K562 (cell line): ENCODE measurements around the gene ATP9B. TPM values are rescaled to one million over a fixed set of nuclear protein-coding genes. Genes with fewer than 3 reads are reported as not detected.

Experiments used
- ATAC-seq: fragments of 200-7000 bp; cut with Tn5 transposase; 3 replicates; pipeline ENCODE4 v1.9.1; 2020; ENCODE audit warnings: moderate library complexity
- BruUV-seq: library from RNA; stranded (reverse); fragments of 400-500 nt; replicated peaks from 2 replicates; lab custom pipeline; 2021; lab: Mats Ljungman, UMichigan
- CTCF ChIA-PET: fragments of 300-600 bp; formaldehyde crosslinking; extraction: SDS; loops from one replicate; lab custom pipeline; 2021; ENCODE audit warnings: low intra/inter-chr PET ratio; lab: Yijun Ruan, JAX
- POLR2A ChIA-PET: fragments of 300-600, 350-650 bp; sonication (Branson Sonifier 250); formaldehyde crosslinking; extraction: SDS; loops from one replicate; lab custom pipeline; 2021; ENCODE audit warnings: antibody characterized with exemption, inconsistent platforms; lab: Yijun Ruan, JAX
- DNase-seq, 4 experiments: peaks; one replicate each; pipeline versions ENCODE4 v3.0.0 to v3.0.0-alpha.2; 2011 to 2018; ENCODE audit warnings: low spot score in 3 of 4, mixed read lengths in 3 of 4; ENCODE audit errors: extremely low read depth in 1 of 4
- FAIRE-seq: peaks from 2 replicates; lab custom pipeline; 2011; peaks lifted over from hg19 to GRCh38; lab: Jason Lieb, UNC
- H2AFZ ChIP-seq: 2 replicates; pipeline ENCODE4 v1.6.0; 2011; ENCODE audit warnings: low read depth, low read length, control low read depth, inconsistent platforms
- H3K27ac ChIP-seq: fragments of 200-600 bp; 3 replicates; pipeline ENCODE4 v1.8.0; 2011; ENCODE audit warnings: low read depth, mild to moderate bottlenecking, control low read depth, inconsistent platforms, low read length, moderate library complexity, mixed read lengths; ENCODE audit errors: extremely low read depth
- H3K27me3 ChIP-seq, 2 experiments: fragments of 300-600 bp in 1 of 2; 2 replicates in 1 of 2; 3 replicates in 1 of 2; pipeline versions ENCODE4 v1.6.0 to v1.8.0; 2011; ENCODE audit warnings: inconsistent platforms in 2 of 2, low read length in 2 of 2, mild to moderate bottlenecking in 1 of 2, mixed read lengths in 1 of 2, moderate library complexity in 1 of 2; ENCODE audit not compliant: control insufficient read depth in 2 of 2, insufficient read depth in 2 of 2
- H3K36me3 ChIP-seq: fragments of 300-600 bp; 3 replicates; pipeline ENCODE4 v1.8.0; 2011; ENCODE audit warnings: mild to moderate bottlenecking, low read length, inconsistent platforms; ENCODE audit not compliant: control insufficient read depth, insufficient read depth
- H3K4me1 ChIP-seq, 2 experiments: fragments of 200-600 bp in 1 of 2; replicated peaks in 1 of 2; 2 replicates in 1 of 2; 3 replicates in 1 of 2; pipeline versions ENCODE4 v1.5.1 to v1.8.0; 2011; ENCODE audit warnings: inconsistent platforms in 2 of 2, low read length in 2 of 2, mild to moderate bottlenecking in 1 of 2, mixed read lengths in 1 of 2, moderate library complexity in 1 of 2; ENCODE audit not compliant: control insufficient read depth in 2 of 2, insufficient read depth in 2 of 2
- H3K4me2 ChIP-seq: 2 replicates; pipeline ENCODE4 v1.6.1; 2011; ENCODE audit warnings: low read length, control low read depth, inconsistent platforms, mixed read lengths; ENCODE audit not compliant: insufficient read depth
- H3K4me3 ChIP-seq: fragments of 200-600 bp; sonication (generic), shearing (Covaris generic); 2 replicates; pipeline ENCODE4 v1.5.1; 2016; ENCODE audit warnings: control low read depth, inconsistent platforms
- H3K79me2 ChIP-seq: fragments of 200-600 bp; 3 replicates; pipeline ENCODE4 v1.8.0; 2011; ENCODE audit warnings: low read length, inconsistent platforms; ENCODE audit not compliant: control insufficient read depth, insufficient read depth
- H3K9ac ChIP-seq, 2 experiments: 2 replicates each; pipeline versions ENCODE4 v1.6.0 to v1.6.1; 2011; ENCODE audit warnings: low read depth in 2 of 2, low read length in 2 of 2, control low read depth in 1 of 2, inconsistent platforms in 1 of 2, mild to moderate bottlenecking in 1 of 2, mixed read lengths in 1 of 2; ENCODE audit not compliant: insufficient read depth in 1 of 2
- H3K9me1 ChIP-seq: one replicate; pipeline ENCODE4 v1.6.0; 2011; ENCODE audit warnings: inconsistent platforms, mild to moderate bottlenecking, low read length, moderate library complexity; ENCODE audit not compliant: control insufficient read depth, insufficient read depth
- H3K9me3 ChIP-seq: replicated peaks from 2 replicates; pipeline ENCODE4 v1.5.1; 2011; ENCODE audit warnings: low read depth, low read length, inconsistent platforms; ENCODE audit not compliant: control insufficient read depth, insufficient read depth
- H4K20me1 ChIP-seq: replicated peaks from 2 replicates; pipeline ENCODE4 v1.6.1; 2011; ENCODE audit warnings: low read length, inconsistent platforms, mixed read lengths; ENCODE audit not compliant: control insufficient read depth, insufficient read depth
- HNRNPH1 ChIP-seq: fragments of 200-400 bp; formaldehyde crosslinking; optimal IDR thresholded peaks from 2 replicates; pipeline ENCODE3; 2017; ENCODE audit warnings: low read depth, mild to moderate bottlenecking, low read length, moderate library complexity
- MLX ChIP-seq, 2 experiments: fragments of 450-650 bp in 1 of 2; sonication (generic) in 1 of 2; formaldehyde crosslinking; conservative IDR thresholded peaks; 2 replicates each; pipeline versions ENCODE4 v1.4.0 to v1.8.1; 2020 to 2022; ENCODE audit warnings: mild to moderate bottlenecking in 1 of 2, missing genetic modification reagents in 1 of 2
- OTX1 ChIP-seq: fragments of 450-650 bp; formaldehyde crosslinking; IDR thresholded peaks from 2 replicates; pipeline ENCODE4 v1.4.0; 2022; ENCODE audit warnings: mild to moderate bottlenecking
- ZNF785 ChIP-seq: fragments of 250-450 bp; sonication (Bioruptor Pico); IDR thresholded peaks from 2 replicates; pipeline ENCODE4 v1.4.0; 2020; ENCODE audit warnings: mild to moderate bottlenecking
- WGBS: fragments of 100-300 bp; shearing (Covaris generic); methylation state at CpG from one replicate; pipeline ENCODE4 v1.1.6; 2016; ENCODE audit warnings: low coverage, mixed read lengths; ENCODE audit not compliant: insufficient coverage; ENCODE audit errors: missing lambda C conversion rate; 5-methylcytosine and 5-hydroxymethylcytosine counted together
- in situ Hi-C: fragments of 300-500 bp; cut with MboI; formaldehyde crosslinking; loops from 4 replicates; pipeline ENCODE4 v1.15.0; 2018; ENCODE audit warnings: inconsistent platforms, mixed read lengths
- intact Hi-C: fragments of 100-400 bp; cut with micrococcal nuclease; formaldehyde crosslinking; loops from 2 replicates; pipeline ENCODE4 v1.14.2; 2022
- polyA plus RNA-seq, 8 experiments: library from polyadenylated mRNA; depleted of rRNA in 4 of 8; stranded (reverse) in 5 of 8; unstranded in 3 of 8; fragments of >200 nt; fragmentation: Nextera tagmentation in 2 of 8; fragmentation: Illumina TruSeq in 1 of 8; extraction: Ambion mirVana in 2 of 8; extraction: Trizol in 1 of 8; gene quantifications; 2 replicates each; pipeline versions ENCODE4 v1.2.1 to v1.2.3, GENCODE V29; 2011 to 2014; ENCODE audit warnings: inconsistent platforms in 1 of 8, missing spikeins in 1 of 8
- total RNA-seq, 7 experiments: library from RNA; depleted of rRNA in 6 of 7; stranded (reverse); fragments of >200 nt in 6 of 7; fragmentation: Illumina TruSeq in 2 of 7; extraction: Trizol in 2 of 7; gene quantifications; 2 replicates each; pipeline versions ENCODE4 v1.2.1 to v1.2.3, GENCODE V29; 2011 to 2021; ENCODE audit warnings: low replicate concordance in 1 of 7
- TF ChIP-seq, protein P1 (sequence below): fragments of 450-650 bp; IDR thresholded peaks from 2 replicates; pipeline ENCODE4 v1.6.1; 2016; ENCODE audit warnings: borderline replicate concordance

Gene ATP9B
- total and polyA plus RNA-seq, 9 of the 15 experiments (the other 6 are each of a cell fraction or from before 2014, with no cell fraction given) = 0.66 to 13.2 (median 7.9) TPM

GRCh38 chr18:79185648-79186047 is 116.5 kb downstream of the ATP9B start:
- H3K9ac ChIP-seq = no peak overlapping the region
- CTCF ChIA-PET = no interaction called here
- no peaks in the 10 kb centered on the region for H3K9me1 ChIP-seq
- ATAC-seq = no peak
- H3K36me3 ChIP-seq = no peaks in the 10 kb centered on the region
- H3K79me2 ChIP-seq = no peaks in the 10 kb centered on the region
- H3K27ac ChIP-seq = no peak overlapping the region
- no peaks in the 10 kb centered on the region for H3K4me1 ChIP-seq
- DNase-seq = no peak
- 64% methylated on average over 3 of the region's 3 CpGs for WGBS
- no peak for FAIRE-seq
- H2AFZ ChIP-seq = no peak overlapping the region
- no peak overlapping the region for H3K4me2 ChIP-seq
- H4K20me1 ChIP-seq = no peaks in the 10 kb centered on the region
- no peaks in the 10 kb centered on the region for H3K9me3 ChIP-seq
- BruUV-seq = no TSS peak
- intact Hi-C loops (no loop called here), in situ Hi-C loops (no loop called here)
- H3K4me3 ChIP-seq = no peak overlapping the region
- POLR2A ChIA-PET = interaction anchor here (1.3 kb wide), 1 partner anchor 11 kb away, joined by 5 read pairs; no protein-coding TSS in a partner anchor
- no peak for TF ChIP-seq HNRNPH1
- TF ChIP-seq OTX1 (CRISPR knock-in tag) = no peak
- TF ChIP-seq MLX (CRISPR knock-in tag; conservative IDR thresholded peaks at IDR 0.05) = no peak
- TF ChIP-seq, protein P1, sequence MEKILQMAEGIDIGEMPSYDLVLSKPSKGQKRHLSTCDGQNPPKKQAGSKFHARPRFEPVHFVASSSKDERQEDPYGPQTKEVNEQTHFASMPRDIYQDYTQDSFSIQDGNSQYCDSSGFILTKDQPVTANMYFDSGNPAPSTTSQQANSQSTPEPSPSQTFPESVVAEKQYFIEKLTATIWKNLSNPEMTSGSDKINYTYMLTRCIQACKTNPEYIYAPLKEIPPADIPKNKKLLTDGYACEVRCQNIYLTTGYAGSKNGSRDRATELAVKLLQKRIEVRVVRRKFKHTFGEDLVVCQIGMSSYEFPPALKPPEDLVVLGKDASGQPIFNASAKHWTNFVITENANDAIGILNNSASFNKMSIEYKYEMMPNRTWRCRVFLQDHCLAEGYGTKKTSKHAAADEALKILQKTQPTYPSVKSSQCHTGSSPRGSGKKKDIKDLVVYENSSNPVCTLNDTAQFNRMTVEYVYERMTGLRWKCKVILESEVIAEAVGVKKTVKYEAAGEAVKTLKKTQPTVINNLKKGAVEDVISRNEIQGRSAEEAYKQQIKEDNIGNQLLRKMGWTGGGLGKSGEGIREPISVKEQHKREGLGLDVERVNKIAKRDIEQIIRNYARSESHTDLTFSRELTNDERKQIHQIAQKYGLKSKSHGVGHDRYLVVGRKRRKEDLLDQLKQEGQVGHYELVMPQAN = no peak
- TF ChIP-seq ZNF785 (CRISPR knock-in tag) = no peak
- no peaks in the 10 kb centered on the region for H3K27me3 ChIP-seq
